ENCODE measurements around the gene UTP14C. TPM values are rescaled to one million over a fixed set of nuclear protein-coding genes. Genes with fewer than 3 reads are reported as not detected.

Gene UTP14C
- total and polyA plus RNA-seq, 2 donors from 2014 or later, result 8.8 to 20.3 TPM

DNA sequence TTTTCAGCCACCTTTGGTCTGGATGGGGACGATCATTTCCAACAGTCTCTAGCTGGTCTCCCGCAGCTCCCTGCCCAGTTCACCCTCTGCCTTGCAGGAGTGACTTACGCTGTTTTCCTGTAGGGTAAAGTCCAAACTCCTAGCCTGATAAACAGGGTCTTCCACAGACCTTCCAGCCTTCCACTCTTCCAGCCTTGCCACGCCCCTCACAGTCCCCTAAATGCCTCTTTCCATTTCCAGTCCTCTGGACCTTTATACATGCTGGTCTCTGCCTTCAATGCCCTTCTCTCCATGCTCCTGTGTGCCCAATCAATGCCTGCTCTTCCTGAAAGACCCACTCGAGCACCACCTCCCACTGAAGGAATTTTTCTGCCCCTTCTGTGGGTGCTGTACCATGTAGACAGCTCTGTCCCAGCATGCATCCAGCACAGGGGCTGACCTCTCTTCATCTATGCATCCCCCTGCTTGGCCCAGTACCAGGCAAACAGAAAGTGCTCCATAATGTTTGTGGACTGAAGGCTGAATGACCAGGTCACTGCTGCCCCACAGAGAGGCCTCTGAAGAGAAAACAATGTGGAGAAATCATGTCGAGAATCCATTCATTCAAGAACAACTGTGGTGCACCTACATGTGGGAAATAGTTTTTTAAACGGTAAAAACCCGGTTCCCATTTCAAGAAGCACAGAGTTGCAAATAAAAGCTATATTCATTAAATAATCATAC is 17.8 kb upstream of the UTP14C start:
- Histone ChIP-seq H3K4me3 (ENCODE audit: low read length in 3 of 3) (no peak overlapping the region), H3K9ac (ENCODE audit: low read length in 3 of 3) (no peak overlapping the region), H3K4me1 (ENCODE audit: control insufficient read depth in 2 of 3, insufficient read depth in 2 of 3, low read depth in 1 of 3, low read length in 3 of 3) (peaks cover 0 to 17% (median 13%) of the 10 kb centered on the region in 3 donors), H3K27me3 (ENCODE audit: control insufficient read depth, insufficient read depth, low read length) (no peaks in the 10 kb centered on the region), H3K27ac (ENCODE audit: low read depth in 2 of 2, low read length in 2 of 2) (no peak overlapping the region), H3K9me3 (ENCODE audit: control insufficient read depth in 2 of 3, insufficient read depth in 1 of 3, low read length in 3 of 3) (no peaks in the 10 kb centered on the region), H3K36me3 (ENCODE audit: control insufficient read depth in 2 of 3, insufficient read depth in 3 of 3, low read length in 3 of 3) (no peaks in the 10 kb centered on the region)
- TF ChIP-seq, protein P1, sequence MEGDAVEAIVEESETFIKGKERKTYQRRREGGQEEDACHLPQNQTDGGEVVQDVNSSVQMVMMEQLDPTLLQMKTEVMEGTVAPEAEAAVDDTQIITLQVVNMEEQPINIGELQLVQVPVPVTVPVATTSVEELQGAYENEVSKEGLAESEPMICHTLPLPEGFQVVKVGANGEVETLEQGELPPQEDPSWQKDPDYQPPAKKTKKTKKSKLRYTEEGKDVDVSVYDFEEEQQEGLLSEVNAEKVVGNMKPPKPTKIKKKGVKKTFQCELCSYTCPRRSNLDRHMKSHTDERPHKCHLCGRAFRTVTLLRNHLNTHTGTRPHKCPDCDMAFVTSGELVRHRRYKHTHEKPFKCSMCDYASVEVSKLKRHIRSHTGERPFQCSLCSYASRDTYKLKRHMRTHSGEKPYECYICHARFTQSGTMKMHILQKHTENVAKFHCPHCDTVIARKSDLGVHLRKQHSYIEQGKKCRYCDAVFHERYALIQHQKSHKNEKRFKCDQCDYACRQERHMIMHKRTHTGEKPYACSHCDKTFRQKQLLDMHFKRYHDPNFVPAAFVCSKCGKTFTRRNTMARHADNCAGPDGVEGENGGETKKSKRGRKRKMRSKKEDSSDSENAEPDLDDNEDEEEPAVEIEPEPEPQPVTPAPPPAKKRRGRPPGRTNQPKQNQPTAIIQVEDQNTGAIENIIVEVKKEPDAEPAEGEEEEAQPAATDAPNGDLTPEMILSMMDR (IDR thresholded peaks at IDR 0.05; ENCODE audit: borderline replicate concordance, extremely low read depth, insufficient read depth), result no peak
- no peak for DNase-seq
- no peak for FAIRE-seq
- intact Hi-C loops (cut with DNase I), result no loop called here

GRCh38 chr13:52009946-52010345 is 14.5 kb upstream of the UTP14C start:
- H3K27ac ChIP-seq (ENCODE audit: low read depth in 2 of 2, low read length in 2 of 2), result no peak overlapping the region
- TF ChIP-seq, protein P1 (IDR thresholded peaks at IDR 0.05; ENCODE audit: borderline replicate concordance, extremely low read depth, insufficient read depth), result no peak
- no peak for DNase-seq
- H3K4me3 ChIP-seq (ENCODE audit: low read length in 3 of 3), result no peak overlapping the region
- H3K27me3 ChIP-seq (ENCODE audit: control insufficient read depth, insufficient read depth, low read length), result no peaks in the 10 kb centered on the region
- no peak overlapping the region for H3K9ac ChIP-seq (ENCODE audit: low read length in 3 of 3)
- H3K9me3 ChIP-seq (ENCODE audit: control insufficient read depth in 2 of 3, insufficient read depth in 1 of 3, low read length in 3 of 3), result no peaks in the 10 kb centered on the region
- H3K4me1 ChIP-seq (ENCODE audit: control insufficient read depth in 2 of 3, insufficient read depth in 2 of 3, low read depth in 1 of 3, low read length in 3 of 3), result peaks cover 0 to 13% (median 6%) of the 10 kb centered on the region in 3 donors
- no peaks in the 10 kb centered on the region for H3K36me3 ChIP-seq (ENCODE audit: control insufficient read depth in 2 of 3, insufficient read depth in 3 of 3, low read length in 3 of 3)
- no peak for FAIRE-seq
- intact Hi-C loops (cut with DNase I), result no loop called here

DNA sequence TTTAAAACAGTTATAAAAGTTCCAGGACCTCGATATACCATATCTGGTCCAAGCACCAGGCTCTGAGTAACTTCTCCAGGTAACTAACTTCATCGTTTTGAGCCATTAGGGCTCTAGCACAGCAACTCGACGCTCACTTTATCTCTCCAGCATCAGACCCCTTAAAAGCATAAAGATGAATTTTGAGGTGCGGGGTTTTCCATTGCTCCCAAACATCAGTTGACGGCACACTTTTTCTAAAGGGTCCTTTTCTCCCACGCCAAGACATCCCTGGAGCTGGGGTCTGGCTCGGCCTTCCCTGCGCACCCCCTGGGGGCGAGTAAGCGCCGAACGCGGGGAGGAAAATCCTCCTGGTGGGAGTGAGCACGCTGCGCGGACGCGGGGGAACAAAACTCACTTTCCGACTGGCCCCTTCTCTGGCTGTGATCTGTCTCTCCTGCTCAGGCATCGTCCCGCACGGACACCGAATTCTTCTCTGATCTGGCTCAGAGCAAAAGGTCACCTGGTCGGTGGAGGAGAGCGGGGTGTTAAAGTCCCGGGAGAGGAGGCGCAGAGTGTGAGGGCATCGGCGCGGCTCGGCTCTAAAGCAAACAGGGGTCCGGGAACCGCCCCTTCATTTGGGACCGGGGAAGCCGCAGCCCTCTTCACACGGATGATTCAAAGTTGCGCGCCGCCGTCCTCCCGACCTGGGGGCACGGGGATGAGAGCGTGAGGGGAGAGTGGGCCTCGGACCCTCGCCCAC is 13.4 kb upstream of the UTP14C start, which contains the start of gene ATP7B:
Gene ATP7B (minus strand): TSS at position 561 of the 742 bp plus-strand sequence. CDS start 113 bp downstream, at position 448.
- Histone ChIP-seq H3K4me3 (ENCODE audit: low read length in 3 of 3) (peak within 1 kb of the TSS; percentile 99 to 100 (median 99)), H3K27me3 (ENCODE audit: control insufficient read depth, insufficient read depth, low read length) (no peaks in the 10 kb centered on the region), H3K4me1 (ENCODE audit: control insufficient read depth in 2 of 3, insufficient read depth in 2 of 3, low read depth in 1 of 3, low read length in 3 of 3) (peaks cover 0 to 13% (median 6%) of the 10 kb centered on the region in 3 donors), H3K9me3 (ENCODE audit: control insufficient read depth in 2 of 3, insufficient read depth in 1 of 3, low read length in 3 of 3) (no peaks in the 10 kb centered on the region), H3K9ac (ENCODE audit: low read length in 3 of 3) (peak within 1 kb of the TSS; percentile 74 to 91 (median 90)), H3K36me3 (ENCODE audit: control insufficient read depth in 2 of 3, insufficient read depth in 3 of 3, low read length in 3 of 3) (no peaks in the 10 kb centered on the region), H3K27ac (ENCODE audit: low read depth in 2 of 2, low read length in 2 of 2) (peak within 1 kb of the TSS; percentile 45 to 54)
- intact Hi-C loops (cut with DNase I), result no loop called here
- TF ChIP-seq, protein P1 (IDR thresholded peaks at IDR 0.05; ENCODE audit: borderline replicate concordance, extremely low read depth, insufficient read depth), result no peak
- peak; percentile 37 to 73 (median 61) for DNase-seq
- FAIRE-seq, result no peak

Data from kidney (tissue), 14 donors.